Adipose tissue (tissue), 3 donors: ENCODE measurements around the gene SLC6A7. TPM values are rescaled to one million over a fixed set of nuclear protein-coding genes. Genes with fewer than 3 reads are reported as not detected.

ENCODE experiments used
- H3K27ac ChIP-seq: one replicate; pipeline ENCODE4 v1.5.1; 2013; ENCODE audit warnings: low read depth, low read length
- WGBS, 3 donors: extraction: QIAGEN DNeasy Blood & Tissue Kit; methylation state at CpG; one replicate each; pipeline ENCODE4 v1.1.7; 2013; 5-methylcytosine and 5-hydroxymethylcytosine counted together
- polyA plus RNA-seq, 3 donors: library from polyadenylated mRNA; stranded (reverse); fragments of 200-250 nt; gene quantifications; one replicate each; pipeline ENCODE4 v1.2.3, GENCODE V29; 2013
- donor health status: healthy with polysubstance abuse.
- donor health status: Bipolar disorder and iron deficiency.
- donor health status: healthy.

SLC6A7 gene
- polyA plus RNA-seq, 3 donors: not detected

DNA sequence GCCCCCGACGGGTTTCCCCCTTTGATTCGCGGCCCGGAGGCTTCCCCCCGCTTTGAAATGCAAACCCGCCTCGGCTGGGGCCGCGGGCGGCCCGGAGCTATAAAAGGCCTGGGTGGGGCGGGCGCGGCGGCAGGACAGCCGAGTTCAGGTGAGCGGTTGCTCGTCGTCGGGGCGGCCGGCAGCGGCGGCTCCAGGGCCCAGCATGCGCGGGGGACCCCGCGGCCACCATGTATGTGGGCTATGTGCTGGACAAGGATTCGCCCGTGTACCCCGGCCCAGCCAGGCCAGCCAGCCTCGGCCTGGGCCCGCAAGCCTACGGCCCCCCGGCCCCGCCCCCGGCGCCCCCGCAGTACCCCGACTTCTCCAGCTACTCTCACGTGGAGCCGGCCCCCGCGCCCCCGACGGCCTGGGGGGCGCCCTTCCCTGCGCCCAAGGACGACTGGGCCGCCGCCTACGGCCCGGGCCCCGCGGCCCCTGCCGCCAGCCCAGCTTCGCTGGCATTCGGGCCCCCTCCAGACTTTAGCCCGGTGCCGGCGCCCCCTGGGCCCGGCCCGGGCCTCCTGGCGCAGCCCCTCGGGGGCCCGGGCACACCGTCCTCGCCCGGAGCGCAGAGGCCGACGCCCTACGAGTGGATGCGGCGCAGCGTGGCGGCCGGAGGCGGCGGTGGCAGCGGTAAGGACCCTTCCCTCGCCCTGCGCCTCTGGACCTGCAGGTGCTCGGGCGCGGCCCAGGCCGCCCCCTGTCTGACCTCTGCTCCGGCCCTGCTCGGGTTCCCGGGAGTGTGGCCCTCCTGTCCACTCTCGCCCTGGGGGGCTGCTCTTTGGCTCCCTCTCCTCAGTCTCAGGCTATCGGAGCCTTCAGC lies 23.0 kb upstream of the SLC6A7 start, which contains the start of gene CDX1:
Gene CDX1, plus strand, starts transcription at position 129 of the 862 bp plus-strand sequence. Its CDS starts 99 bp downstream, at position 228.
- no peak within 1 kb of the TSS for H3K27ac ChIP-seq
- 29 to 48% (median 44%) methylated on average over 66 to 93 of the region's 93 CpGs for WGBS, 3 donors

DNA sequence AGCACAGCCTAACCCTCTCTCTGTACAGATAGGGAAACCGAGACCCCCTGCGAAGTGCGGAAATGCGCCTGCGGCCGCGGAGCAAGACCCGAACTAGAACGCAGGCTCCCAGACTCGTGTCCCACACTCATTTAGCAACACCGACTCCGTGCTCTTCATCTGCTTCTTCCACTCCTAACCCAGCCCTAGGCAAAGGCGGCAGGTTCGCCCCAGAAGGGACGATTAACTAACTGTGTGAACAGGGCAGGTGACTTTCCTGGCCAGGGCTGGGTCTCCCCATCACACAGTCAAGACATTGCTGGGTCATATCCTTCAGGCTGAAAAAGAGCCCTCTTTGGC lies 22.4 kb upstream of the SLC6A7 start:
- WGBS, 3 donors: 43 to 77% (median 65%) methylated on average over 15 of the region's 15 CpGs
- H3K27ac ChIP-seq: no peak overlapping the region

DNA sequence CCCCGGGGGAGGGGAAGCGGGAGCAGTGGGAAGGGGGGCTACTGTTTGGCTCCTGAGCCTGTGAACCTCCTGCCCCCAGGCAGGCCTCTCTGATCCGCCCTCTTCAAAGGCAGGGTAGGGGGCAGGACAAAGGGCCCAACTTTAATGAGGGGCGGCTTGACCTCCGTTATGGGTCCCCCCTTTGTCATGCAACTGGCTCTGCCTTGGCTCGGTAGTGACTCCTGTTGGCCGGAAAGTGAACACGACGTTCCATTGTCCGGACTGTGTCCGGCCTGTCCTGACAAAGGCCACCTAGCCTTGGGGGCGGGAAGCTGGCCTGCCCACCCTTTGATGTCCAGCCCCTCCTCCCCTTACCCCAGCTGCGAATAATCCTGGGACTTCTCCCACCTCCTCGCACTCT lies 22.0 kb upstream of the SLC6A7 start:
- WGBS, 3 donors: 85 to 93% (median 89%) methylated on average over 13 to 14 of the region's 14 CpGs
- no peak overlapping the region for H3K27ac ChIP-seq

DNA sequence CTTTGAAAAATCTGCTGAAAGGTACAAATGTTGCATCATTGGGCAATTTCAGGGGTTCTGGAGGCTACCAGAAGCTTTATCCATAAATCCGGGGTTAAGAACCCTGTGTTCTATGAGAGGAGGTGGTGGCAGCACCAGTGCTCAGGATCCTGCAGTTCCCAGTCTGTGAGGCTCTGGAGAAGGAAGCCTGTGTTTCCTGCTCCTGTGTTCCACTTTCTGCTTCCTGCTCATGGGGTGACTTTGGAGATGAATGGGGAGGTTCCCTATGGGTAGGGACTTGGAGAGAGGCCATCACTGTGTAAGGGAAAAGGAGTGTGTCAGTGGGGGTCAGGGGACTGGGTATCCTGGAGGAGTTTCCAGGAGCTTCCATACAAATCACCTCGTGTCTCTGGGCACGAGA lies 21.0 kb upstream of the SLC6A7 start:
- no peak overlapping the region for H3K27ac ChIP-seq
- 40 to 55% (median 41%) methylated on average over 3 of the region's 3 CpGs for WGBS, 3 donors

DNA sequence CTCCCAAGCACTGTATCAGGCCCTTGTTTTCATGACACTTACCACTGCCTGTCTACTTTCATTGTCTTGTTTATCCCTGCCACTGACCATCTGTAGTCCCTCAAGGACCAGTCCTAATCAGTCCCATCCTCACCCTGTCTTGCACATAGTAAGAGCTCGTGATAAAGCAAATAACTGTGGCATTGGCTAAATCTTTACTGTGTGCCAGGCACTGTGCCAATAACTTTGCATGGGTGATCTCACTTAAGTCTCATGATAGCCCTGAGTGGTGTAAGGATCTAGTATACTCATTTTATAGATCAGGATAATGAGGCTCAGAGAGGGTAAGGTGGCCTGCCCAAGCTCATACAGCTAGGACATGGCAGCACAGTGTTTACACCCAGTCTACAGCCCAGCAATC lies 17.7 kb upstream of the SLC6A7 start:
- WGBS, 3 donors: 45 to 83% (median 81%) methylated on average over 1 of the region's 1 CpG
- no peak overlapping the region for H3K27ac ChIP-seq

DNA sequence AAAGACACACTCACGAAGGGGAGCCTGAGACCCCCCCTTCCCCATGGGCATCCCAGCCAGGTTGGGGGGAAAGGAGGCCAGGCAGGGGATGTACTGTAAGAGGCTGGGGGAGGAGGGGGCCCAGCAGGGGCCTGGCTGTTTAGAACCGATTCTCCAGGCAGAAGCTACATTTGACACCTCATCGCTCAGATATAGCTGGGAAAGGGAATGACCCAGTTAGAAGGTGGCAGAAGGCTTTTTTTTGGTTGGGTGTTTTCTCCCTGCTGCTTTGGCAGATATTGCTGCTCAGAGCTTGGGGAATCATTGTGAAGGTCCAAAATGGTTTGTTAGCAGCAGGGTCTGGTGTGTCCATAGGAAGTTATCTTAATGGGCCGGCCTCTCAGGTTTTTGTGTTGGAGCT lies 17.3 kb upstream of the SLC6A7 start:
- no peak overlapping the region for H3K27ac ChIP-seq
- 88 to 96% (median 94%) methylated on average over 4 of the region's 4 CpGs for WGBS, 3 donors

DNA sequence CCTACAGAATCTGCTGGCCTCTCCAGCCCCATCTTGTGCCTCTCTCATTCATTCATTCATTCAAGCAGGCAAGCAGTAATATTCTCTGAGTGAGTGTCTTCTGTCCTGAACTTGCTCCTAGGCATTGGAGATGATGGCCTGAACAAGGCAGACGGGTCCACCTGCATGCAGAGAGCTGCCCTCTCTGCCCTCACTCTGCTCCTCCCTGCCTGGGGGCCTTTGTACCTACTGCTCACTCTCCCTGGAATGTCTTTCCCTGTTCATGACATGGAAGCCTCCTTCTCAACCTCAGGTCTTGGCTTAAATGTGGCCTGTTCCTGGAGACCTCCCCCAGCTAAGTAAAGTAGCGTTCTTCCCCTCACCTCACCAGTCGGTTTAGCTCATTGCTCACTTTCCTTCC lies 16.7 kb upstream of the SLC6A7 start:
- H3K27ac ChIP-seq: no peak overlapping the region
- 86 to 88% (median 87%) methylated on average over 3 of the region's 3 CpGs for WGBS, 3 donors

DNA sequence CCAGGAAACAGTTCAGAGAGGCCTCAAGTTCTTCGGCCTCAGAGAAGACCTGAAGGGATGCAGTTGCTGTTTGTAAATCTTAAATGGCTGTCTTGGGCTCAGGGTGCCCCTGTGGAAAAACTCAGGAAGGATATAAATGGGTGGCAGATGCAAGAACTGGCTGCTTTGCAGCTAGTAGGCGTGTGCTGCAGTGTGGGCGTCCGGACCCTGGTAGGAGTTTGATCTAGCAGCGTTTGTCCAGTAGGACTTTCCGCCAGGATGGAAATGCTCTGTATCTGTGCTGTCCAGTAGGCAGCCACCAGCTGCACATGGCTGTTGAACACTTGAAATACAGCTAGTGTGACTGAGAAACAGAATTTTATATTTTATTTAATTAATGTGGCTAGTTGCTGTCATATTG lies 15.6 kb upstream of the SLC6A7 start:
- WGBS, 3 donors: 90 to 97% (median 95%) methylated on average over 6 of the region's 6 CpGs

DNA sequence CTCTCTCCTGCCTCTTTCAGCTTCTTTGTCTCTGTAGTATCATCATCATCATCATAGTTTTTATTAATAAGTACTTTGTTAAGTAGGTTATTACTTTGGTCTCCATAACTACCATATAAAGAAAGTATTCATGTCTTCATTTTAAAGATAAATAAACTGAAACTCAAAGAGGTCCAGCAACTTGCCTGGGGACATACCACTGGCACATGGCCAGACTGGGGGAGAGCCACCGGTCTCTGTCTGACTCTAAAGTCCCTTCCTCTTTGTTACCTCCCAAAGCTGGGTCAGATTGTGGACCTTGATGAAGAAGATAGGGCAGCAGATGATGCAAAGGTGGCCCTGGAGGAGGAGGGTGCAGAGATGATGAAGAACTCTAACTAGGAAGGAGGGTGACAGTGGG lies 14.8 kb upstream of the SLC6A7 start:
- no peak overlapping the region for H3K27ac ChIP-seq
- WGBS, 3 donors: 41 to 68% (median 62%) methylated on average over 1 of the region's 1 CpG

More for the DNA sequence above, 15.6 kb upstream of the SLC6A7 start:
- no peak overlapping the region for H3K27ac ChIP-seq

DNA sequence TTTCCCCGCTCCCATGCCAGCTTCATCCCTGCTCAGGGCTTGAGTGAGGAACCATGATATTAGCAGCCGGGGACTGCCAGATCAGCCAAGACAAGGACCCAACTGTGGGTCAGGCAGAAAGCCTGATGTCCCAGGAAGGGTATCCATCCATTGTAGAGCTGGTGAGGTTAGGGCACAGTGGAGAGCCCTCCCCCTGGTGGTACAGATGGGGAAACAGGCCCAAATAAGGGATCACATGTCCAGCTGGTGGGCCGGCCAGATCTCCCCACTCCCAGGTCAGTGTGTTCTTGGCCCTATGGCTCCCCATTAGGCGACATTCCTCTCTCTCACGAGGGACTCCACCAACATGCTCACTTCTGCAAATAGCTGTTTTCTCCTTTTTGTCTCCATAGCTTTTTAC lies 14.3 kb upstream of the SLC6A7 start:
- WGBS, 3 donors: 67 to 84% (median 79%) methylated on average over 5 of the region's 5 CpGs
- H3K27ac ChIP-seq: no peak overlapping the region

DNA sequence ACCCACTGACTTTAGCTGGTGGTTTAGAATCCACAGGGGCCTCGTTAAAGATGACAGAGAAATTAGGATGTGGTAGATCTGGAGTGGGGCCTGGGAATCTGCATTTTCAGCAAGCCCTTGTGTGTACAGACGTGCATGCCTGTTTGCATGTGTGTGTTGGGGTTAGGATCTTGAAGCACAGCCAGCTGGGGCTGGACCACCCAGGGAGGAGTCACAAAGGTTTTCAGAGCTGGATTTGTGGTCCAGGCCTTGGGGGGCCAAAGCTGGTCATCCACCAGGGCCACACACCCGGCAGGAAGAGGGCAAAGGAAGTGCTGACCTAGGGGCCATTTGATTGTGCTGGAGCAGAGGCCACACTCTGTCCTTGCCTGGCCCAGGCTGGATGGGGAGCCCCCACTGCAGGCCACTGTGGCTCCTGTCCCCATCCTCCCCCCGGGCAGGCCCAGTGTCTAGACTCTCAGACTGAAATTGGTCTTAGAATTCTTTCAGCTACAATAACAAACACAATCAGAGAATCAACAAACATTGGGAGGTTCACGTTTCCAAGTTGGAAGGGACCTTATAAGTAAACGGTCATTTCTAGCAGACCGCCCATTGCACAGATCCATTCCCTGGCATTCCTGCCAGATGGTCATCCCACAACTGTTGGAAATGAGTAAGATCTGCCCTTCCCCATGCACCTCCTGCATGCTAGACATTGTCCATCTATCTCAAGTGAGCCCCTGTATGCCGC lies 13.0 kb upstream of the SLC6A7 start:
- H3K27ac ChIP-seq: no peak overlapping the region

DNA sequence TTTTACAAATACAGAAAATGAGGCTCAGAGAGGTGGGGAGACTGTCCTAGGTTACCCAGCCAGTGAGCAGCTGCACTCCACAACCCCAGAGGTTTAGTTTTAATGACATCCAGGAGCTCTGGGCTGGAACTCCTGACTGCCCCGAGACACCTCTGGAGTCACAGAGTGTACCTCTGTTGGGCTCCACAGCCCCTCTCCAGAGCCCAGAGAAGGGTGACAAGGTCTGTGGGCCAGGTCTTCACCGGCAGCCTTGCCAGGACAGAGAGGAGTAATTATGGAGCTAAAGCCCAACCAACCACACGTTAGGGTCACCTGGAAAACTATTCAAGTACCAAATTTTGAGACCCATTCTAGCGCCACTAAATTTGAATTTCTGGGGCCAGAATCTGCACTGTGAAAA lies 12.1 kb upstream of the SLC6A7 start:
- no peak overlapping the region for H3K27ac ChIP-seq
- WGBS, 3 donors: 67 to 83% (median 75%) methylated on average over 4 of the region's 4 CpGs

More for the DNA sequence above, 13.0 kb upstream of the SLC6A7 start:
- 75 to 86% (median 82%) methylated on average over 8 of the region's 8 CpGs for WGBS, 3 donors

DNA sequence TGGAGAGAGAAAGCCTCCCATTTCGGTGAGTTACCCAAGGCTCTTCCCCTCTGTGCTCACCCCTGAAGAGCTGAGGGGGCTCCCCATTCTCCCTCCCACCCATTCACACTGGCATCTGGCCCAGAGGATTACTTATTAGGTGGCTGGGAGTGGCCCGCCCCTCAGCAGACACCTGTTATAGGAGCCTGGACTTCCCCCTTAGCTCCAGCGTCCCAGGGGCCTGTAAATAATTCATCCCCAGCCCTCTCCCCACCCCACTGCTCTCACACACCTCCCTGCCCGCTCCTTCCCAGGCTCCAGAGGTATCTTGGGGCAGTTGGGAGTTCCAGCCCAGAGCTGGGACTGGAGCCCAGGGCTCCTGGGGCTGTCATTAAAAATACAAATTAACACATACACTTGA lies 11.6 kb upstream of the SLC6A7 start:
- no peak overlapping the region for H3K27ac ChIP-seq
- 45 to 69% (median 65%) methylated on average over 4 of the region's 4 CpGs for WGBS, 3 donors

DNA sequence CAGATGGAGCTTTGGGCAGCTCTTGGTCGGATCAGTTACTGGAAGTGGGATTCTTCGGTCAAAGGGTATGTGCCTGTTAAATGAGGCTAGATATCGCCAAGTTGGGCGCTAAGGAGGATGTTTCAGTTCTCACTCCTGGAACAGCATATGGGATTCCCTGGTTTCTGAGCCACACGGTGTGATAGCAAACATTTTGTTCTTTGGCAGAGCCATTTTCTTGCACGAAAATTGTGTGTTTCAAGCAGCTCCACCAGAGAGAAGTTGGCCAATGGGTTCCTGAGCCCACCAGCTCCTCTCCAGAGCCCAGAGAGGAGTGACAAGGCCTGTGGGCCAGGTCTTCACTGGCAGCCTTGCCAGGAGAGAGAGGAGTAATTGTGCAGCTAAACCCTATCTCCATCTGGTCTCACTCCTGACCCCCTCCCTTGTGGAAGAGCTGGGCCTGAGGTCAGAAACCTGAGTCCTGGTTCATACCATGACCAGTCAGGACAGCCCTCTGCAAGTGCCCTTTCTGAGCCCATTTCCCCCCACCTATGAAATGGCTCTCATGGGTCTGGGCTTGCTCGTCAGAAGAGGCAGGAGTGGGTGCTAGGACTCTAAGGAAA lies 10.7 kb upstream of the SLC6A7 start:
- WGBS, 3 donors: 90 to 98% (median 92%) methylated on average over 7 of the region's 7 CpGs
- H3K27ac ChIP-seq: no peak overlapping the region

DNA sequence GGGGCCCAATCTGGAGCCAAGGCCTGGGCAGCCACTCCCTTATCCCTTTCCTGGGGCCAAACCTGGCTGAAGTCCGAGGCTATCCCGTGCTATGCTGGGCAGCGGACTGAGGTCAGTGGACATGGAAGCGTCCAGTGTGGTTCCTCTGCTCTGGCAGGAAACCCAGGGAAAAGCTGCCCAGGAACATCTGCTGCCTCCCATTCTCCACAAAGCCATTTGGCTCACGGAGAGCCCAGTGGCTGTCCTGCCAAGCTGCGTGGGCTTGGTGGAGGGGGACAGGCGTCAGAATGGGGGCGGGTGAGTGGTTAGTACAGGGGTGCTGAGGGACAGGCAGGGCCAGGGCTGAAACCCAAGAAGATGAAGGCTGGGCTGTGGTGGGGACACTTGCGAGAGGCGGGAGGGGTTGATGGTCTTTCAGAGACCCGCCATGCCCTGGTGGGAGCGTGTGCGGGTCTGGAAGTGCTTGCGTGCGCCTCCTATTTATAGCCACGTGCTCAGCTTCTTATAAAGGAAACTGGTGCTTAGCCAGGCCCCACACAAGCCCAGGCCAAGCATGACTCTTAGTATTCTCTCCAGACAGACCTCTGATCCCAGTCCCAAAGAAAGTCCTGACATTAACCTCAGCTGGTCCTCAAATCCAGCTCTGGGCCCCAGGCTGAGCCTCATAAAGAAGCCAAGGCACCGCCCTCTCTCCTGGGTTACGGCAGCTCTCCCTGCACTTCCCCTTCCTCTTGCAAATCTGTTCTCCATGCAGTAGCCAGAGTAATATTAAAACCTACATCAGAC lies 9.4 kb upstream of the SLC6A7 start:
- H3K27ac ChIP-seq: no peak overlapping the region
- WGBS, 3 donors: 37 to 80% (median 48%) methylated on average over 18 of the region's 18 CpGs

DNA sequence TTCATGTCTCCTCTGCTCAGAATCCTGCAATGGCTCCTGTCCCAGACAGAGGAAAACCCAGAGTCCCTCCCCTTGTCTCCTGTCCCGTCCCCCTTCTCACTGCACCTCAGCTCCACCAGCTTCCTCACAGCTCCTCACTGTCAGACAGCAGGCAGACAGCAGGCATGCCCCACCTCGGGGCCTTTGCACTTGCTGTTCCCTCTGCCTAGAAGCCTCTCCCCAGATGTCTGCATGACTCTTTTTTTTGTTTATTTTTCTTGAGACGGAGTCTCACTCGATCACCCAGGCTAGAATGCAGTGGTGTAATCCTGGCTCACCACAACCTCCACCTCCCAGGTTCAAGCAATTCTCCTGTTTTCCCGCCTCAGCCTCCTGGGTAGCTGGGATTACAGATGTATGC lies 8.8 kb upstream of the SLC6A7 start:
- H3K27ac ChIP-seq: no peak overlapping the region
- WGBS, 3 donors: 56 to 85% (median 64%) methylated on average over 5 of the region's 5 CpGs

DNA sequence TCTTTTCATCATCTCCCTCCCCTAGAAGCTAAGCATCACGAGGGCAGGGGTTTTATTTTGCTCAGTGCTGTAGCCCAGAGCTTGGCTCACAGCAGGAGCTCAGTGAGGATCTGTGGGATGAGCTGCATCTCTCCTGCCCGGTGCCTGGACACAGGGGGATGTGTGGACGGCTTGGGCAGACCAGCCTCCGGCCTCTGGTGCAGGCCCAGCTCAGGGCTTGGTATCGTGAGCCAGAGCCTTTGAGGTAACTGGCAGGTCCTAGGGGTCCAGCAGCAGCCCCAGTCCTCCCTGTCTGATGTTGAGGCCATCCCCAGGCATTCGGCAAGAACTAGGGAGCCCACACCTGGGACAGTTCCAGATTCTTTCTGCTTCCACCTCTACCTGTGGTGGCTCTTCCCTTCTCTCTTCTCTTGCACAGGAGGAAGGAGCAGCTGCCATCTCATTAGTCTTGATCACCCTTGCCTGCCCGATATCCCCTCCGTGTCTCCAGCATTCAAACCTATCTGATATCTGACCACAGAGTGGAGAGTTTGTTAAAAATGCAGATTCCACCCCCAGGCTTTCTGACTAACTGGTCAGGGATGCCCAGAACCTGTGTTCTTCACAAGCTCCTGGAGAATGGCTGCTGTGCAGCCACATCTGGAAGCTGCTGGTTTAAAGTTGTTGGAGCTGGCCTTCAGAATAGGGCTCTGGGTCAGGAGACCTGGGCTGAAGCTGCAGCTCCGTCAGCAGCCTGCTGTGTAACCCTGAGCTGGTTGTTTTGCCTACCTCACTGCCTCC lies 7.9 kb upstream of the SLC6A7 start:
- H3K27ac ChIP-seq: no peak overlapping the region
- WGBS, 3 donors: 89 to 92% (median 91%) methylated on average over 9 of the region's 9 CpGs

DNA sequence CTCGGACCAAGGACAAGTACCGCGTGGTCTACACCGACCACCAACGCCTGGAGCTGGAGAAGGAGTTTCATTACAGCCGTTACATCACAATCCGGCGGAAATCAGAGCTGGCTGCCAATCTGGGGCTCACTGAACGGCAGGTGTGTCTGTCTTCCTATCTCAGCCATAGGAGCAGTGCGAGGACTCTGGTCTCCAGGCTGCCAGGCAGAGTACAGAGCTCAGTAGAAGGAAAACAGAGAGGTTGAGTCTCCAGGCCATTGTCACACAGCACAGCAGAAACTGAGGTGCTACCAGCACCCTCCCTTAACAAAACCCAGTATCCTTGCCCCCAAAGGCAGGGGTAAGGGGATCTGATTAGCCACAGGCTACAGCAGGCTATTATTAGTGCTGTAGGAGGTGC lies 7.1 kb upstream of the SLC6A7 start:
- WGBS, 3 donors: 91 to 96% (median 95%) methylated on average over 10 of the region's 10 CpGs
- H3K27ac ChIP-seq: no peak overlapping the region
